ENCODE data around the gene IKBKE.

The IKBKE gene

GRCh38 chr1:206469933-206470691 is at the start of gene IKBKE:
IKBKE (plus strand) TSS chr1:206470476; CDS start chr1:206473228, 2,752 bp downstream.
- DNase-seq, result peak; percentile 55

GRCh38 chr1:206421616-206422340 is 48.5 kb upstream of the IKBKE start:
- DNase-seq, result no peak

- no peak for DNase-seq
Measured at GRCh38 chr1:206422525-206422924, 47.8 kb upstream of the IKBKE start.

GRCh38 chr1:206427291-206427690 is 43.0 kb upstream of the IKBKE start:
- DNase-seq, result no peak

GRCh38 chr1:206429421-206429820 is 40.9 kb upstream of the IKBKE start:
- DNase-seq, result no peak

GRCh38 chr1:206430031-206430983 is 40.0 kb upstream of the IKBKE start:
- no peak for DNase-seq

GRCh38 chr1:206435445-206435844 is 34.8 kb upstream of the IKBKE start:
- no peak for DNase-seq

GRCh38 chr1:206438554-206438953 is 31.7 kb upstream of the IKBKE start:
- no peak for DNase-seq

- no peak for DNase-seq
Measured at GRCh38 chr1:206439205-206439604, 31.1 kb upstream of the IKBKE start.

GRCh38 chr1:206441336-206441967 is 28.8 kb upstream of the IKBKE start:
- no peak for DNase-seq

- no peak for DNase-seq
Measured at GRCh38 chr1:206442101-206442500, 28.2 kb upstream of the IKBKE start.

GRCh38 chr1:206445116-206445515 is 25.2 kb upstream of the IKBKE start:
- no peak for DNase-seq

GRCh38 chr1:206445911-206446356 is 24.3 kb upstream of the IKBKE start:
- DNase-seq, result no peak

- no peak for DNase-seq
Measured at GRCh38 chr1:206446688-206447421, 23.4 kb upstream of the IKBKE start.

- DNase-seq, result no peak
Measured at GRCh38 chr1:206447422-206447765, 22.9 kb upstream of the IKBKE start.

- DNase-seq, result no peak
Measured at GRCh38 chr1:206447792-206448191, 22.5 kb upstream of the IKBKE start.

- no peak for DNase-seq
Measured at GRCh38 chr1:206448471-206448870, 21.8 kb upstream of the IKBKE start.

GRCh38 chr1:206449565-206449964 is 20.7 kb upstream of the IKBKE start:
- DNase-seq, result no peak

GRCh38 chr1:206450281-206450680 is 20.0 kb upstream of the IKBKE start:
- no peak for DNase-seq

GRCh38 chr1:206451134-206451686 is 19.1 kb upstream of the IKBKE start:
- no peak for DNase-seq

GRCh38 chr1:206453111-206453510 is 17.2 kb upstream of the IKBKE start:
- no peak for DNase-seq

- no peak for DNase-seq
Measured at GRCh38 chr1:206455289-206455665, 15.0 kb upstream of the IKBKE start.

All from activated naive CD4-positive, alpha-beta T cell treated with Interleukin-2 at 50 U/mL for 16 hours (primary cell).